SK-N-SH treated with all-trans-retinoic acid at 6 μM for 48 hours (cell line): ENCODE measurements around the gene FBXO8.

Experiments
- ATAC-seq: fragments of 200-7000 bp; cut with Tn5 transposase; 3 replicates; pipeline ENCODE4 v1.9.1; 2020; ENCODE audit warnings: mild to moderate bottlenecking, moderate library complexity
- ARNTL ChIP-seq: fragments of 450-650 bp; formaldehyde crosslinking; IDR thresholded peaks from 2 replicates; pipeline ENCODE4 v1.5.0; 2020; ENCODE audit warnings: low read depth, mild to moderate bottlenecking, moderate library complexity, borderline replicate concordance
- BACH2 ChIP-seq: fragments of 250-450 bp; sonication (Bioruptor Pico); IDR thresholded peaks from 2 replicates; pipeline ENCODE4 v1.9.0; 2021; ENCODE audit warnings: mild to moderate bottlenecking, borderline replicate concordance
- CREB5 ChIP-seq: fragments of 250-450 bp; sonication (Bioruptor Pico); IDR thresholded peaks from 2 replicates; pipeline ENCODE4 v1.5.1; 2020; ENCODE audit warnings: low read depth, mild to moderate bottlenecking, moderate library complexity
- ESRRG ChIP-seq: fragments of 250-450 bp; sonication (Bioruptor Pico); IDR thresholded peaks from 2 replicates; pipeline ENCODE4 v1.6.1; 2021; ENCODE audit warnings: mild to moderate bottlenecking
- GLIS3 ChIP-seq: fragments of 250-450 bp; sonication (Bioruptor Pico); IDR thresholded peaks from 2 replicates; pipeline ENCODE4 v1.5.0; 2020; ENCODE audit warnings: mild to moderate bottlenecking, moderate library complexity
- ISL1 ChIP-seq: fragments of 250-450 bp; sonication (Bioruptor Pico); IDR thresholded peaks from 2 replicates; pipeline ENCODE4 v2.1.2; 2022; ENCODE audit warnings: mild to moderate bottlenecking, moderate library complexity
- OSR1 ChIP-seq: fragments of 250-450 bp; sonication (Bioruptor Pico); IDR thresholded peaks from 2 replicates; pipeline ENCODE4 v1.8.0; 2022; ENCODE audit warnings: moderate library complexity, mild to moderate bottlenecking, inconsistent platforms
- PATZ1 ChIP-seq: fragments of 250-450 bp; sonication (Bioruptor Pico); IDR thresholded peaks from 2 replicates; pipeline ENCODE4 v1.8.0; 2020; ENCODE audit warnings: mild to moderate bottlenecking, moderate library complexity, borderline replicate concordance
- POU6F1 ChIP-seq: fragments of 250-450 bp; sonication (Bioruptor Pico); IDR thresholded peaks from 2 replicates; pipeline ENCODE4 v1.8.0; 2021; ENCODE audit warnings: low read depth, mild to moderate bottlenecking, moderate library complexity, borderline replicate concordance
- PPARA ChIP-seq: fragments of 250-450 bp; sonication (Bioruptor Pico); IDR thresholded peaks from 2 replicates; pipeline ENCODE4 v1.5.0; 2020; ENCODE audit warnings: mild to moderate bottlenecking, borderline replicate concordance
- RARB ChIP-seq: fragments of 250-450 bp; sonication (Bioruptor Pico); IDR thresholded peaks from 2 replicates; pipeline ENCODE4 v1.8.0; 2021; ENCODE audit warnings: mild to moderate bottlenecking, moderate library complexity
- SNAI2 ChIP-seq: fragments of 250-450 bp; sonication (Bioruptor Pico); IDR thresholded peaks from 2 replicates; pipeline ENCODE4 v1.5.0; 2020; ENCODE audit warnings: mild to moderate bottlenecking, moderate library complexity
- TCF4 ChIP-seq: fragments of 250-450 bp; sonication (Bioruptor Pico); IDR thresholded peaks from 2 replicates; pipeline ENCODE4 v1.8.0; 2021; ENCODE audit warnings: mild to moderate bottlenecking, moderate library complexity, borderline replicate concordance
- TOX ChIP-seq: fragments of 250-450 bp; sonication (Bioruptor Pico); IDR thresholded peaks from 2 replicates; pipeline ENCODE4 v1.8.0; 2021; ENCODE audit warnings: mild to moderate bottlenecking, moderate library complexity, borderline replicate concordance
- ZFP3 ChIP-seq: fragments of 250-450 bp; sonication (Bioruptor Pico); IDR thresholded peaks from 2 replicates; pipeline ENCODE4 v1.5.0; 2020; ENCODE audit warnings: mild to moderate bottlenecking, moderate library complexity
- ZFP30 ChIP-seq: fragments of 450-650 bp; formaldehyde crosslinking; IDR thresholded peaks from 2 replicates; pipeline ENCODE4 v1.5.0; 2022; ENCODE audit warnings: mild to moderate bottlenecking, moderate library complexity
- ZNF565 ChIP-seq: fragments of 450-650 bp; formaldehyde crosslinking; conservative IDR thresholded peaks from 2 replicates; pipeline ENCODE4 v1.5.0; 2020; ENCODE audit warnings: low read depth, mild to moderate bottlenecking, moderate library complexity
- ZNF70 ChIP-seq: fragments of 450-650 bp; formaldehyde crosslinking; IDR thresholded peaks from 2 replicates; pipeline ENCODE4 v1.5.0; 2020; ENCODE audit warnings: mild to moderate bottlenecking, moderate library complexity
- ZNF8 ChIP-seq: fragments of 450-650 bp; formaldehyde crosslinking; IDR thresholded peaks from 2 replicates; pipeline ENCODE4 v1.5.0; 2020; ENCODE audit warnings: mild to moderate bottlenecking, moderate library complexity
- TF ChIP-seq, protein P1 (sequence below): fragments of 250-450 bp; sonication (Bioruptor Pico); IDR thresholded peaks from 2 replicates; pipeline ENCODE4 v1.5.0; 2020; ENCODE audit warnings: mild to moderate bottlenecking, moderate library complexity
- TF ChIP-seq, protein P2 (sequence below): fragments of 250-450 bp; sonication (Bioruptor Pico); IDR thresholded peaks from 2 replicates; pipeline ENCODE4 v1.5.1; 2021; ENCODE audit warnings: mild to moderate bottlenecking, moderate library complexity

FBXO8 gene

DNA sequence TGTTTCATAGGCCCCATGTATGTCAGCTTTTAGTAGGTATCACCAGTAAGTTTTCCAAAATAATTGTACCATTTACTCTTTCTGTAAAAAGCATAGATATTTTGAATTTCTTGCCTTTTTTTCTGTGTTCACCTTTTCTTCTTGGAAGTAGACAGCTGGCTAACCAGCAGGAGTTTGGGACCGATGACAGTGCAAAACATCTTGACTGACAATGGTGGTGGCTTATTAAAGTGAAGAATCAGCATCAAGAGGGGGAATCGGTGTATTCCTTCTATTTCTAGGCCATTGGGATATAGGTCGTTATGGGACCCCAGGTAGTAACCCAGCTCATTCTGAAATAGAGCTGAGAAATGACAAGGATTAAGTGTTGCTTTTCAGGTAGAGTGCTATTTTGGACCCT, 3.4 kb upstream of the FBXO8 start:
- TF ChIP-seq CREB5 (CRISPR knock-in tag) (no peak), ZFP30 (CRISPR knock-in tag) (0 out of 2 replicates have a peak, but pooled peaks have one; percentile 44)

DNA sequence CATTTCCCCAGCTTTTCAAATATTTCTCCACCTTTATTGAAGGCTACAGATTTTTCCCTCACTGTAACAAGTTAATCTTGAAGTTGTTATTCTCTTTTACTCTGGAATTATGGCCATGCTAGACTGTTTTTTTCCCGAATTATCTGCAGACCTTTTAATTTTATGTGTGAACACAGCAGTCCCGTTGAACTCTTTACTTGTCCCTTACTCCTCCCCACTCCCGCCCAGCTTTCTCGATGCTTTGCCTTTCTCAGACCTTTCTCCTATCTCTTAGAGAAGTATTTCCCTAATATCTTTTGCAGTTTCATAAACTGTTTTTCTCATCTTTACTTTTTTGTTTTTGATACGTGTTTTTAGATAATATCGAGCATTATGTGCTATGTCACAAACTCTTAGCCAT, 1.0 kb upstream of the FBXO8 start:
- no peak for TF ChIP-seq ZNF8 (CRISPR knock-in tag)
- TF ChIP-seq BACH2 (CRISPR knock-in tag): no peak
- TF ChIP-seq ESRRG (CRISPR knock-in tag): no peak
- TF ChIP-seq RARB: no peak
- no peak for TF ChIP-seq OSR1 (CRISPR knock-in tag)
- TF ChIP-seq PATZ1 (CRISPR knock-in tag): no peak
- TF ChIP-seq ZNF565 (CRISPR knock-in tag): no peak
- TF ChIP-seq TOX (CRISPR knock-in tag): no peak
- TF ChIP-seq ZFP3: no peak
- TF ChIP-seq ARNTL (CRISPR knock-in tag): no peak
- TF ChIP-seq ISL1 (CRISPR knock-in tag): no peak
- TF ChIP-seq SNAI2 (CRISPR knock-in tag): no peak
- TF ChIP-seq PPARA (CRISPR knock-in tag): no peak
- no peak for TF ChIP-seq CREB5 (CRISPR knock-in tag)
- peak; percentile 5; the same call in 1 of the 3 replicates for ATAC-seq

More for the DNA sequence above, 3.4 kb upstream of the FBXO8 start:
- ATAC-seq: no peak

- TF ChIP-seq PATZ1 (CRISPR knock-in tag) (no peak), SNAI2 (CRISPR knock-in tag) (no peak), GLIS3 (CRISPR knock-in tag) (no peak), ISL1 (CRISPR knock-in tag) (no peak), ZNF565 (CRISPR knock-in tag) (no peak), RARB (no peak), CREB5 (CRISPR knock-in tag) (no peak), ESRRG (CRISPR knock-in tag) (no peak), TOX (CRISPR knock-in tag) (no peak), BACH2 (CRISPR knock-in tag) (no peak), TCF4 (CRISPR knock-in tag) (no peak), PPARA (CRISPR knock-in tag) (no peak), ARNTL (CRISPR knock-in tag) (no peak), ZNF70 (CRISPR knock-in tag) (no peak), ZFP3 (no peak), OSR1 (CRISPR knock-in tag) (no peak), ZFP30 (CRISPR knock-in tag) (no peak), POU6F1 (CRISPR knock-in tag) (no peak)
- TF ChIP-seq, protein P1, sequence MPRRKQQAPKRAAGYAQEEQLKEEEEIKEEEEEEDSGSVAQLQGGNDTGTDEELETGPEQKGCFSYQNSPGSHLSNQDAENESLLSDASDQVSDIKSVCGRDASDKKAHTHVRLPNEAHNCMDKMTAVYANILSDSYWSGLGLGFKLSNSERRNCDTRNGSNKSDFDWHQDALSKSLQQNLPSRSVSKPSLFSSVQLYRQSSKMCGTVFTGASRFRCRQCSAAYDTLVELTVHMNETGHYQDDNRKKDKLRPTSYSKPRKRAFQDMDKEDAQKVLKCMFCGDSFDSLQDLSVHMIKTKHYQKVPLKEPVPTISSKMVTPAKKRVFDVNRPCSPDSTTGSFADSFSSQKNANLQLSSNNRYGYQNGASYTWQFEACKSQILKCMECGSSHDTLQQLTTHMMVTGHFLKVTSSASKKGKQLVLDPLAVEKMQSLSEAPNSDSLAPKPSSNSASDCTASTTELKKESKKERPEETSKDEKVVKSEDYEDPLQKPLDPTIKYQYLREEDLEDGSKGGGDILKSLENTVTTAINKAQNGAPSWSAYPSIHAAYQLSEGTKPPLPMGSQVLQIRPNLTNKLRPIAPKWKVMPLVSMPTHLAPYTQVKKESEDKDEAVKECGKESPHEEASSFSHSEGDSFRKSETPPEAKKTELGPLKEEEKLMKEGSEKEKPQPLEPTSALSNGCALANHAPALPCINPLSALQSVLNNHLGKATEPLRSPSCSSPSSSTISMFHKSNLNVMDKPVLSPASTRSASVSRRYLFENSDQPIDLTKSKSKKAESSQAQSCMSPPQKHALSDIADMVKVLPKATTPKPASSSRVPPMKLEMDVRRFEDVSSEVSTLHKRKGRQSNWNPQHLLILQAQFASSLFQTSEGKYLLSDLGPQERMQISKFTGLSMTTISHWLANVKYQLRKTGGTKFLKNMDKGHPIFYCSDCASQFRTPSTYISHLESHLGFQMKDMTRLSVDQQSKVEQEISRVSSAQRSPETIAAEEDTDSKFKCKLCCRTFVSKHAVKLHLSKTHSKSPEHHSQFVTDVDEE (CRISPR knock-in tag): no peak
- TF ChIP-seq, protein P2, sequence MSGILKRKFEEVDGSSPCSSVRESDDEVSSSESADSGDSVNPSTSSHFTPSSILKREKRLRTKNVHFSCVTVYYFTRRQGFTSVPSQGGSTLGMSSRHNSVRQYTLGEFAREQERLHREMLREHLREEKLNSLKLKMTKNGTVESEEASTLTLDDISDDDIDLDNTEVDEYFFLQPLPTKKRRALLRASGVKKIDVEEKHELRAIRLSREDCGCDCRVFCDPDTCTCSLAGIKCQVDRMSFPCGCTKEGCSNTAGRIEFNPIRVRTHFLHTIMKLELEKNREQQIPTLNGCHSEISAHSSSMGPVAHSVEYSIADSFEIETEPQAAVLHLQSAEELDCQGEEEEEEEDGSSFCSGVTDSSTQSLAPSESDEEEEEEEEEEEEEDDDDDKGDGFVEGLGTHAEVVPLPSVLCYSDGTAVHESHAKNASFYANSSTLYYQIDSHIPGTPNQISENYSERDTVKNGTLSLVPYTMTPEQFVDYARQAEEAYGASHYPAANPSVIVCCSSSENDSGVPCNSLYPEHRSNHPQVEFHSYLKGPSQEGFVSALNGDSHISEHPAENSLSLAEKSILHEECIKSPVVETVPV: no peak
- ATAC-seq: peak; percentile 96
Observed at GRCh38 chr4:174282836-174283506, 496 bp downstream of the FBXO8 start.
